HUES6 (cell line): Measurements from ENCODE around the gene ZSCAN9.

Experiments used
- H3K27ac ChIP-seq: 2 replicates; pipeline ENCODE4 v1.7.0; 2013; ENCODE audit warnings: low read depth, mild to moderate bottlenecking, low read length, inconsistent platforms
- H3K27me3 ChIP-seq: 2 replicates; pipeline ENCODE4 v1.6.1; 2013; ENCODE audit warnings: low read length; ENCODE audit not compliant: control insufficient read depth, insufficient read depth
- H3K36me3 ChIP-seq: 2 replicates; pipeline ENCODE4 v1.6.1; 2013; ENCODE audit warnings: low read length; ENCODE audit not compliant: control insufficient read depth, insufficient read depth
- H3K4me1 ChIP-seq: 2 replicates; pipeline ENCODE4 v1.6.1; 2013; ENCODE audit warnings: low read length; ENCODE audit not compliant: control insufficient read depth, insufficient read depth
- H3K4me3 ChIP-seq: 2 replicates; pipeline ENCODE4 v1.5.1; 2013; ENCODE audit warnings: low read depth, low read length
- H3K9ac ChIP-seq: one replicate; pipeline ENCODE4 v1.6.1; 2013; ENCODE audit warnings: mild to moderate bottlenecking, low read length
- H3K9me3 ChIP-seq: 2 replicates; pipeline ENCODE4 v1.6.1; 2013; ENCODE audit warnings: low read depth, low read length; ENCODE audit not compliant: control insufficient read depth, insufficient read depth

ZSCAN9 gene

GRCh38 chr6:28224131-28225055 is 682 bp upstream of the ZSCAN9 start:
- H3K27ac ChIP-seq: no peak overlapping the region; the same call in 1 of the 2 replicates
- peaks cover 25% of the 10 kb centered on the region for H3K36me3 ChIP-seq
- peak overlapping the region; percentile 81 for H3K9ac ChIP-seq
- H3K27me3 ChIP-seq: peaks cover 51% of the 10 kb centered on the region
- peak overlapping the region; percentile 93 for H3K4me3 ChIP-seq
- no peaks in the 10 kb centered on the region for H3K4me1 ChIP-seq
- H3K9me3 ChIP-seq: no peaks in the 10 kb centered on the region

GRCh38 chr6:28226460-28226859 is 1.4 kb downstream of the ZSCAN9 start:
- no peaks in the 10 kb centered on the region for H3K4me1 ChIP-seq
- H3K9ac ChIP-seq: no peak overlapping the region
- H3K9me3 ChIP-seq: no peaks in the 10 kb centered on the region
- H3K36me3 ChIP-seq: peaks cover 43% of the 10 kb centered on the region
- H3K27me3 ChIP-seq: peaks cover 30% of the 10 kb centered on the region
- no peak overlapping the region for H3K27ac ChIP-seq
- peak overlapping the region; percentile 93 for H3K4me3 ChIP-seq

GRCh38 chr6:28232785-28233184 is 7.7 kb downstream of the ZSCAN9 start:
- Histone ChIP-seq H3K4me1 (peaks cover 6% of the 10 kb centered on the region; the same call in 1 of the 2 replicates), H3K27ac (no peak overlapping the region), H3K4me3 (no peak overlapping the region), H3K36me3 (peaks cover 60% of the 10 kb centered on the region), H3K9me3 (no peaks in the 10 kb centered on the region), H3K27me3 (no peaks in the 10 kb centered on the region), H3K9ac (no peak overlapping the region)

- Histone ChIP-seq H3K27ac (no peak overlapping the region), H3K27me3 (no peaks in the 10 kb centered on the region), H3K9ac (no peak overlapping the region), H3K36me3 (peaks cover 38% of the 10 kb centered on the region), H3K9me3 (no peaks in the 10 kb centered on the region), H3K4me3 (no peak overlapping the region), H3K4me1 (peaks cover 6% of the 10 kb centered on the region; the same call in 1 of the 2 replicates)
These were observed 10.9 kb downstream of the ZSCAN9 start for GRCh38 chr6:28235912-28236452.

GRCh38 chr6:28239636-28240035 is 14.6 kb downstream of the ZSCAN9 start:
- Histone ChIP-seq H3K27ac (no peak overlapping the region), H3K36me3 (peaks cover 17% of the 10 kb centered on the region)

GRCh38 chr6:28240471-28240870 is 15.4 kb downstream of the ZSCAN9 start:
- H3K4me3 ChIP-seq: no peak overlapping the region
- H3K27me3 ChIP-seq: no peaks in the 10 kb centered on the region
- H3K27ac ChIP-seq: no peak overlapping the region
- peaks cover 26% of the 10 kb centered on the region for H3K36me3 ChIP-seq
- H3K9ac ChIP-seq: no peak overlapping the region
- H3K4me1 ChIP-seq: peaks cover 6% of the 10 kb centered on the region; the same call in 1 of the 2 replicates
- H3K9me3 ChIP-seq: no peaks in the 10 kb centered on the region

More at GRCh38 chr6:28239636-28240035, 14.6 kb downstream of the ZSCAN9 start:
- Histone ChIP-seq H3K4me1 (peaks cover 6% of the 10 kb centered on the region; the same call in 1 of the 2 replicates), H3K27me3 (no peaks in the 10 kb centered on the region), H3K4me3 (no peak overlapping the region), H3K9me3 (no peaks in the 10 kb centered on the region), H3K9ac (no peak overlapping the region)

GRCh38 chr6:28243946-28244345 is 18.9 kb downstream of the ZSCAN9 start:
- no peaks in the 10 kb centered on the region for H3K4me1 ChIP-seq
- H3K36me3 ChIP-seq: peaks cover 43% of the 10 kb centered on the region
- H3K27ac ChIP-seq: no peak overlapping the region
- H3K9ac ChIP-seq: no peak overlapping the region
- no peaks in the 10 kb centered on the region for H3K9me3 ChIP-seq
- no peak overlapping the region for H3K4me3 ChIP-seq
- no peaks in the 10 kb centered on the region for H3K27me3 ChIP-seq

GRCh38 chr6:28245206-28245941 is 20.3 kb downstream of the ZSCAN9 start:
- H3K4me1 ChIP-seq: no peaks in the 10 kb centered on the region
- peaks cover 43% of the 10 kb centered on the region for H3K36me3 ChIP-seq
- no peaks in the 10 kb centered on the region for H3K27me3 ChIP-seq
- no peak overlapping the region for H3K4me3 ChIP-seq
- H3K9me3 ChIP-seq: no peaks in the 10 kb centered on the region
- H3K27ac ChIP-seq: no peak overlapping the region
- no peak overlapping the region for H3K9ac ChIP-seq

- peaks cover 40% of the 10 kb centered on the region for H3K36me3 ChIP-seq
- no peak overlapping the region for H3K9ac ChIP-seq
- H3K27ac ChIP-seq: no peak overlapping the region
- peaks cover 11% of the 10 kb centered on the region; the same call in 1 of the 2 replicates for H3K4me1 ChIP-seq
- H3K4me3 ChIP-seq: no peak overlapping the region
- no peaks in the 10 kb centered on the region for H3K9me3 ChIP-seq
- no peaks in the 10 kb centered on the region for H3K27me3 ChIP-seq
These were observed 23.8 kb downstream of the ZSCAN9 start for GRCh38 chr6:28248916-28249315.

GRCh38 chr6:28250747-28251146 is 25.7 kb downstream of the ZSCAN9 start:
- Histone ChIP-seq H3K4me1 (peaks cover 11% of the 10 kb centered on the region; the same call in 1 of the 2 replicates), H3K9me3 (no peaks in the 10 kb centered on the region), H3K4me3 (peak overlapping the region; percentile 79), H3K9ac (no peak overlapping the region), H3K27ac (no peak overlapping the region), H3K36me3 (peaks cover 22% of the 10 kb centered on the region), H3K27me3 (no peaks in the 10 kb centered on the region)
